Keratinocyte (primary cell): ENCODE results near the gene RASL12. TPM values are rescaled to one million over a fixed set of nuclear protein-coding genes. Genes with fewer than 3 reads are reported as not detected.

Experiments
- DNase-seq: peaks from one replicate; pipeline ENCODE4 v3.0.0-alpha.2; 2011; ENCODE audit warnings: low read depth, missing footprints, low spot score
- FAIRE-seq: peaks from 2 replicates; lab custom pipeline; 2011; peaks lifted over from hg19 to GRCh38; lab: Jason Lieb, UNC
- H2AFZ ChIP-seq: 2 replicates; pipeline ENCODE4 v1.6.0; 2012; ENCODE audit warnings: low read length, control low read depth, inconsistent platforms; ENCODE audit not compliant: control insufficient read depth
- H3K27ac ChIP-seq: 2 replicates; pipeline ENCODE4 v1.5.1; 2011; ENCODE audit warnings: low read length; ENCODE audit not compliant: control insufficient read depth, insufficient read depth
- H3K27me3 ChIP-seq: 3 replicates; pipeline ENCODE4 v1.6.0; 2011; ENCODE audit warnings: low read length; ENCODE audit not compliant: control insufficient read depth, insufficient read depth; ENCODE audit errors: extremely low read depth
- H3K36me3 ChIP-seq, 2 experiments: 2 replicates in 1 of 2; 3 replicates in 1 of 2; pipeline ENCODE4 v1.5.1; 2011; ENCODE audit warnings: low read length in 2 of 2, mild to moderate bottlenecking in 1 of 2; ENCODE audit not compliant: control insufficient read depth in 2 of 2, insufficient read depth in 2 of 2; ENCODE audit errors: extremely low read depth in 1 of 2
- H3K4me1 ChIP-seq: 3 replicates; pipeline ENCODE4 v1.5.1; 2011; ENCODE audit warnings: low read length; ENCODE audit not compliant: control insufficient read depth, insufficient read depth; ENCODE audit errors: extremely low read depth
- H3K4me2 ChIP-seq: 3 replicates; pipeline ENCODE4 v1.6.0; 2011; ENCODE audit warnings: low read depth, low read length; ENCODE audit not compliant: control insufficient read depth, insufficient read depth; ENCODE audit errors: extremely low read depth
- H3K4me3 ChIP-seq, 3 experiments: fragments of 200-600 bp in 1 of 3; sonication (generic) in 1 of 3; 2 replicates in 2 of 3; 3 replicates in 1 of 3; pipeline ENCODE4 v1.5.1; 2011 to 2016; ENCODE audit warnings: low read length in 3 of 3, mild to moderate bottlenecking in 3 of 3, control low read depth in 2 of 3, inconsistent platforms in 1 of 3, low read depth in 1 of 3, mixed read lengths in 1 of 3, mixed run types in 1 of 3, moderate library complexity in 1 of 3; ENCODE audit not compliant: control insufficient read depth in 2 of 3, insufficient read depth in 2 of 3; ENCODE audit errors: extremely low read depth in 1 of 3
- H3K79me2 ChIP-seq: 2 replicates; pipeline ENCODE4 v1.6.0; 2012; ENCODE audit warnings: low read length; ENCODE audit not compliant: control insufficient read depth, insufficient read depth
- H3K9ac ChIP-seq: 3 replicates; pipeline ENCODE4 v1.6.0; 2011; ENCODE audit warnings: low read length; ENCODE audit not compliant: control insufficient read depth, insufficient read depth; ENCODE audit errors: extremely low read depth
- H3K9me1 ChIP-seq: 3 replicates; pipeline ENCODE4 v1.6.0; 2011; ENCODE audit warnings: low read length; ENCODE audit not compliant: control insufficient read depth, insufficient read depth; ENCODE audit errors: extremely low read depth
- H3K9me3 ChIP-seq: 2 replicates; pipeline ENCODE4 v1.5.1; 2012; ENCODE audit warnings: low read depth, low read length; ENCODE audit not compliant: control insufficient read depth
- H4K20me1 ChIP-seq: 3 replicates; pipeline ENCODE4 v1.6.0; 2011; ENCODE audit warnings: low read length; ENCODE audit not compliant: control insufficient read depth, insufficient read depth; ENCODE audit errors: extremely low read depth
- CTCF ChIP-seq, 3 experiments: IDR thresholded peaks in 1 of 3; conservative IDR thresholded peaks in 1 of 3; optimal IDR thresholded peaks in 1 of 3; 2 replicates in 2 of 3; 3 replicates in 1 of 3; pipeline versions ENCODE3 to v1.5.1; 2011; ENCODE audit warnings: low read length in 3 of 3, mild to moderate bottlenecking in 3 of 3, moderate library complexity in 2 of 3, control low read depth in 1 of 3, inconsistent platforms in 1 of 3; ENCODE audit not compliant: insufficient read depth in 2 of 3; ENCODE audit errors: extremely low read depth in 1 of 3
- EZH2 ChIP-seq: IDR thresholded peaks from one replicate; pipeline ENCODE4 v1.6.1; 2012; ENCODE audit warnings: inconsistent platforms, mild to moderate bottlenecking, low read length, moderate library complexity
- dilution Hi-C: fragments of 300-500 bp; cut with MboI; formaldehyde crosslinking; loops from one replicate; pipeline ENCODE4 v1.7.0; 2020; ENCODE audit warnings: low sequenced_read_pairs; ENCODE audit not compliant: extremely low pct_ligation_motif_present
- polyA plus RNA-seq, 5 experiments: library from polyadenylated mRNA; depleted of rRNA in 3 of 5; stranded (reverse) in 3 of 5; stranded (forward) in 1 of 5; unstranded in 1 of 5; fragments of >200 nt; gene quantifications; 1 replicate in 1 of 5; 2 replicates in 3 of 5; 3 replicates in 1 of 5; pipeline versions ENCODE4 v1.2.1 to v1.2.3, GENCODE V29; 2011 to 2012; ENCODE audit warnings: missing spikeins in 2 of 5, low read depth in 1 of 5, low replicate concordance in 1 of 5

RASL12 gene
- polyA plus RNA-seq, 1 donor (not counting 4 experiments of a cell fraction or from before 2014, with no cell fraction given), result not detected

DNA sequence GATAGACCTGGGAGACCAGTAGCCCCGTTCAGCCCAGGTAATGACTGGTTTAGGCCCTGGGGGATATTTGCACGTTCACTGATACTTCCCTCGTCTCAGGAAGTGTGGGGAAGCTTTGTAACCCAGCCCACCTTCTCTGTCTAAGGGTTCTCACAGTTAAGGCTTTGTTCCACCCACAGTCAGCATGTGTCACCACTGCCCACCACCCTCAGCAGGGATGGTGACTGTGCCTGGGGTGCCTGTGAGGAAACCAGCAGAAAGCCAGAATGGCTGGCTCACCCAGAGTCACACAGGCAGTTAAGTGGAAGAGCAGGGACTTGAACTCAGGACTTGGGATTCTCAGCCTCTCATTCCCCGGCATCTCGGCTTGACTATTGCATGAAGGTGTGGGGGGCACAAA lies 14.0 kb upstream of the RASL12 start:
- H3K4me1 ChIP-seq, result peaks cover 3% of the 10 kb centered on the region
- peaks cover 33% of the 10 kb centered on the region for H3K27me3 ChIP-seq
- TF ChIP-seq CTCF (optimal IDR thresholded peaks at IDR 0.05 in 1 of 3, IDR thresholded peaks at IDR 0.05 in 1 of 3, conservative IDR thresholded peaks at IDR 0.05 in 1 of 3; ENCODE audit: extremely low read depth in 1 of 3, insufficient read depth in 2 of 3, low read length in 3 of 3) (no peak), EZH2 (no peak)
- peaks cover 3% of the 10 kb centered on the region for H4K20me1 ChIP-seq
- FAIRE-seq, result no peak
- H3K4me3 ChIP-seq, result no peak overlapping the region
- H3K36me3 ChIP-seq, result no peaks in the 10 kb centered on the region
- H3K9ac ChIP-seq, result no peak overlapping the region
- no peaks in the 10 kb centered on the region for H3K9me1 ChIP-seq
- dilution Hi-C loops, result no loop called here
- no peaks in the 10 kb centered on the region for H3K79me2 ChIP-seq
- DNase-seq, result no peak
- no peak overlapping the region for H2AFZ ChIP-seq
- no peaks in the 10 kb centered on the region for H3K9me3 ChIP-seq
- no peak overlapping the region for H3K4me2 ChIP-seq
- H3K27ac ChIP-seq, result no peak overlapping the region

- no peaks in the 10 kb centered on the region for H3K36me3 ChIP-seq
- H3K79me2 ChIP-seq, result no peaks in the 10 kb centered on the region
- no peak overlapping the region for H3K4me2 ChIP-seq
- no peak overlapping the region for H3K27ac ChIP-seq
- H3K4me3 ChIP-seq, result no peak overlapping the region
- H3K9me1 ChIP-seq, result no peaks in the 10 kb centered on the region
- H3K9me3 ChIP-seq, result no peaks in the 10 kb centered on the region
- dilution Hi-C loops, result no loop called here
- no peaks in the 10 kb centered on the region for H3K4me1 ChIP-seq
- H3K27me3 ChIP-seq, result peaks cover 33% of the 10 kb centered on the region
- no peak overlapping the region for H2AFZ ChIP-seq
- H4K20me1 ChIP-seq, result peaks cover 3% of the 10 kb centered on the region
- no peak for DNase-seq
- H3K9ac ChIP-seq, result no peak overlapping the region
- no peak for TF ChIP-seq EZH2
- TF ChIP-seq CTCF (optimal IDR thresholded peaks at IDR 0.05 in 1 of 3, IDR thresholded peaks at IDR 0.05 in 1 of 3, conservative IDR thresholded peaks at IDR 0.05 in 1 of 3; ENCODE audit: extremely low read depth in 1 of 3, insufficient read depth in 2 of 3, low read length in 3 of 3), result no peak
- no peak for FAIRE-seq
Observed at GRCh38 chr15:65081270-65081669, 13.5 kb upstream of the RASL12 start.
